NAMALWA (cell line): ENCODE data around the gene CORT.
"Not testable (repeated sequence)": the region's sequence is repeated elsewhere in the genome, so short reads cannot be mapped to it uniquely, and the experiment has no call there.

Experiments
- DNase-seq: peaks from one replicate; pipeline ENCODE4 v3.0.0-alpha.2; 2015; ENCODE audit warnings: low spot score

The CORT gene

DNA sequence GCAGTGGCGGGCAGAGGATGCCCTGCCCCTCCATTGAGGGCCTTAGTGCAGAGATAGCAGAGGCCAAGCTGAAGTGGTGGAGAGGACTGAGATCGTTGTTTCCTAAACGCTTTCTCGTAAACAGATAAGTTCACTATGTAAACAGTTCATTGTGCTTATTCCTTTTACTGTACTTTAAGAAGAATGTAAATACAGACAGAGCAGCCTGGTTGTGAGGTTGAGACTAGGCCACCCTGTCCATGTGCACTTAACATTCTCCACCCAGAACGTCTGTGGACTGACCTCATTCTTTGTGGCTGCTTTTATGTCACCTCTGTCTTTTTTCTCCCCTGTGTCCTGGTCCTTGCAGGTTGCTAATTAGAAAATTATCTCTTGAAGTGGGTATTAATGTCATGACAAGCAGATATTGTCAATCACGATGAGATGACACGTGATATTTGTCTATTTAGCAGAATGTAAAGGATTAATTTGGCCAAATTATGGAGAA lies 11.1 kb upstream of the CORT start:
- DNase-seq: no peak

DNA sequence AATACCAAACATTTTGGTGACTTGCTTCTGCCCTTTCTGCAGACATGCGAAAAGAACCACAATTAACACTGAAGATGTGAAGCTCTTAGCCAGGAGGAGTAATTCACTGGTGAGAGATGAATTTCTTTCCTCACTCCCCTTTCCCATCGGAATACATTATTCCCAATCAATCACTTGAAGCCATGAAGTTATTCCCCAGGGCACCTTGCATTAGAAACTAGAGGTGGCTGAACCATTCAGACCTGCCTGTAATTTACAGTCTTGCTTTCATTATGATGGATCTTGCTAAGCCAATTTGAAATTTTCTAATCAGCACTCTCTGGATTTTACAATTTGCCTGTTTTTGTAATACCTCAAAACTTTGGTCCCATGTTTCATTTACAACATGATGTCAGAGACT lies 9.5 kb upstream of the CORT start:
- no peak for DNase-seq

DNA sequence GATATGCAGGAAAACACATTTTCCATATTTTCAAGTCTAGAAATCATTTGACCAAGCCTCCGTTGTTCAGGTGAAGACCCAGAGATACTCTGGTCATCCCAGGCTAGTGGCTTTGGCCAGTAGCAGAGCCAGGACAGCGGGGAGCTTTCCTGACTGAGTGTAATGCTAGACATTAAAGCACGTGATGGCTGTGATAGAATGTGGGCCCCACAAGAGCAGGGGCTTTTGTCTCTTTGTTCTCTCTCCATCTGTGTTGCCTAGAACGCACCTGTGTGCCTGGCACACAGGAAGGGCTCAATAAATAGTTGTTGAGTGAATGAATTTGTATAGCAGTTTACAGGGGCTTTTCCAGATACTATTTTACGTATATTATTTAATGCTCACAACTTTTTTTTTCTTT lies 9.0 kb upstream of the CORT start:
- DNase-seq: no peak

GRCh38 chr1:10444248-10444647 lies 5.6 kb upstream of the CORT start:
- no peak for DNase-seq

GRCh38 chr1:10444795-10445397 lies 4.9 kb upstream of the CORT start:
- DNase-seq: no peak

GRCh38 chr1:10446790-10447422 lies 2.9 kb upstream of the CORT start:
- DNase-seq: no peak

DNA sequence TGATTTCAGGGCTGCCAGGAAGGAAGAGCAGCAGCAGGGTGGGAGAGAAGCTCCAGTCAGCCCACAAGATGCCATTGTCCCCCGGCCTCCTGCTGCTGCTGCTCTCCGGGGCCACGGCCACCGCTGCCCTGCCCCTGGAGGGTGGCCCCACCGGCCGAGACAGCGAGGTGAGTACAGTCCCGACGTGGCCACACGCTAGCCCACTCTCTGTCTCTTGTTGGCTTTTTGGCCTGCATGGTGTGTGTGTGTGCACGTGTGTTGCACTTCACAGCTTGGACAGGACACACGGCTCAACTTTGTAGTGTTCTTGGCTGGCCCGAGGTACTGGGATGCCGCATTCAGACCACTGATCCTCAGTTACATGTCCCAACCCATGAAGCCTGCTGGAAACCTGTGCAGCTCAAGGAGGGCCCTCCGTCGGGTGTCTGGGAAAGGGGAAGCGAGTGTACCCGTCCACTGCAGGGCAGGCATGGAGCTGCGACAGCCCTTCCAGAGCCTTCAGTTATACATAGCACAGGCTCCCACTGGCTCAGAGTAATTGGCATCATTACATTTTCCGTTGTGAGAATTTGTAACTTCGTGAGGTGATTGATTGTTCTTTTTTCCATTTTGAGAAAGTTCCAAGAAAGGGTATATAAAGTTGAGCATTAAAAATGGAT lies 454 bp downstream of the CORT start:
- DNase-seq: no peak

DNA sequence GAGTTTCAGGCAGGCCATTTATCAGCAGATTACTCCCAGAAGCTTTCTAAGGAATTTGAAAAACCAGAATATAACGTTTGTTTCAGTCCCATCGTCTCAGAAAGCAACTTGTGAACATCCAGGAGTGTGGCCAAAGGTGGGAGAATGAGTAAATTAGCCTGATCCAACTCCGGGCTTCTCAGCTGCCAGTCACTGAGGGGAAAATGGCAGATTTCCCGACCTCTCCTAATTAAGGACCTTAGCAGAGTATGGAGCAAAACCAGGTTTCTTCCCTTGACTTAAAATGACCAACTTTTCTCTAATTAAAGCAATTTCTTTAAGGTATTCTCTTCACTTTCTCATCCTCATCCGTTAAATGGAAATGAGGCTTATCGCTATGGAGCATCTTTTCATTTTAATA lies 1.0 kb downstream of the CORT start:
- no peak for DNase-seq

- DNase-seq: no peak
Observed at GRCh38 chr1:10451287-10451686, 1.5 kb downstream of the CORT start.

- DNase-seq: no peak
Observed at GRCh38 chr1:10456048-10456447, 6.2 kb downstream of the CORT start.

DNA sequence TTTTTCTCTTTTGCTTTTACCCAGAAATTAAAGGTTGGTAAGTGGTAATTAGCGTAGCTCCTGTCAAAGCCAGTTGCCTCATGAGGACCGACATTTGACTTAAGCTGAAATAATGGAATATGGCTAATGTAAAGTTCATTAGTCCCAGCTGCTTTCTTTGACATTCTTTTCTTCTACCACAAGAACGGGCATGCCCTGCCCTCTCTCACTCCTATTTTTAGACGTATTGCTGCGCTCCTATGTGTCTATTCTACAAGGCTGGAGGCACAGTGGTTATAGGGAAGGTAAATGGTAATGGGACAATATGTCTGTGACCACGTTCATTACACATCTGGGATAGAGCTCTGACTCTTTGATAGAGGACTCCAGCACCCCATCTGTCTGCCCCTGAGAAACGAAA lies 6.8 kb downstream of the CORT start:
- no peak for DNase-seq

- DNase-seq: not testable (repeated sequence)
Observed at GRCh38 chr1:10457462-10457861, 7.6 kb downstream of the CORT start.

GRCh38 chr1:10457875-10458274 lies 8.0 kb downstream of the CORT start:
- no peak for DNase-seq

GRCh38 chr1:10459184-10459583 lies 9.4 kb downstream of the CORT start:
- no peak for DNase-seq

GRCh38 chr1:10467078-10467477 lies 17.2 kb downstream of the CORT start:
- no peak for DNase-seq

DNA sequence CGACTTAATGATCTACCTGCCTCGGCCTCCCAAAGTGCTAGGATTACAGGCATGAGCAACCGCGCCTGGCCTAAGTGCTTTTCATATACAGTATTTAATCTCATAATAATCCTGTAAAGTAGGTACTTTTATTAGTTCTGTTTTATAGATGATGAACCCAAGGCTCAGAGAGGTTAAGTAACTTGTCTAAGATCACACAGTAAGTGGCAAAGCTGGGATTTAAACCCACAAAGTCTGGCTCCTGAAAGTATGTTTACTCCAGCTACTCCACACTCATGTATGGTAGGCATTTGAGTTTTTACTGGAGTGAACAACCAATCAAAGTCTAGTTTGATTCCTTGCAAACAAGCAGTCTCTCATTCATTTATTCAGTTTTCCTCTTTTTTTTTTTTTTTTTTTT lies 20.2 kb downstream of the CORT start:
- no peak for DNase-seq

DNA sequence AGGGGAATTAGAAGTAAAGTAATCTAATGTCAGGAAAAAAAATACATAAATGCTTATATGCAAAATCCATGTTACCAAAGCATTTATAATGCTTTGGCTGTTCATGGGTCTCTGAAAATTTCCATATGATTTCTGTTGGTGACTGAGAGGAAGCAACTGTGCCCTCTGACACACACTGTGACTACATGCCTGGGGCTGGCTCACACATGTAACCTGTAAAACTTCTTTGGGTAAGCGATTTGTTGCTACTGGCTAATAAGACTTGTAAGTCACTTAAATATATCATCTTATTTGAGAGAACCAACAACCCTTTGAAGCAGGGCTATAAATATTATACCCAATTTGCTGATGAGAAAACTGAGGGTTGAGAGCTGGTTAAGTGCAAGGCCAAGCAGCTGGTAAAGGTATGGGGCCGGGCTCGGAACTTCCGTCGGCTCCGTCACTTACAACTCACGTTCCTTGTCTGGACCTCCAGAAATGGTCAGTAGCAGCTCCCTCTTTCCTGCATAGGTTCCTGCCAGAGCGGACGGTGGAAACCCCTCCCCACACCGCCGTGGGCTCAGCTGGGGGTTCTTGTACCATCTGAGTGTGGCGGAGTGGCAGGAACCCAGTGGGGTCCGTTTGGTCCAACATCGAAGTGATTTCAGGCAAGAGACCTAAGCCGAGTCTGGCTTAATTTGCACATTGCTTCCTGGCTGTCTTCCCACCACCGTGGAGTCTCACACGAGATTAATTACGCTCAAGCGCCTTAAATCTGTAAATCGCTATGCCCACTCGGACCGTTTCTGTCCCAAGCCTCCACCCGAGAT lies 21.8 kb downstream of the CORT start:
- DNase-seq: peak; percentile 39

DNA sequence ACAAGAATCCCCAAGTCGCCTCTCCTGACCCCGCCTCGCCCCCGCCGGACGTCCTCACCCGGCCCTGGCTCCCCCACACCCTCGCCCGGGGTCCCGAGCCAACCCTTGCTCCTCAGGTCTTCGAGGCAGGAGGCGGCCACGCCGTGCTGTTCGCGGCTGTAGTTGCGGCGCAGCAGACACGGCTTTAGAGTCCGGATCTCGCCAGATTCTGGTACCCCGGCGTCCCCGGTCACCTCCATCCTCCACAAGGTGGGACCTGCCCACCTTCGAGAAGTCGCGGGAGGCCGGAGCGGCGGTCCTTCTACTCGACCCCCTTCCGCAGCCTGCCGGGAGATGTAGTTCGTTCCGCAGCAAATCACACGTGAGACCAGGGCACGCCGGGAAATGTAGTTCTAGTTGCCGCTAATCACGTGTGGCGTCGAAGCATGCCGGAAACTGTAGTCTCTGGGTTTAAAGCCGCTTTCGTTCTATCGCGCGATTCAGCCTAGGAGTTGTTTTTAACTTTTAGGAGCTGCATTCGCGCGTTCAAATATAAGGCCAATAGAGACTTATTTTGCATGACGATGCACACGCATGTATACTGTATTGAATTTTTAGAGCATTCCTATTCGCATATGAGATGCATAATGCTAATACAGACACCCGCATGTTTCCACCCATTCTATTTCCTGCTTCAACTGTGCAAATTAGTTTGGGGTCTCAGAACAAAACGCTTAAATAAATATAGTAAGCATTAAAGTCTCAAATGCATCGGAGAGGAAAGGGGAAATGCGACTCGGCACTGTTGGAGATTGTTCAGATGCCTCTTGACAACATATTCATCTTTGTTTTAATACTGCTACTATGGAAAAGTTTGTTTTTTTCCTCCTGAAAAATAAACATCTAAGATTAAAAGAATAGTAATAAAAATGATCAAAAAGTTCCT lies 22.7 kb downstream of the CORT start, which contains the start of gene DFFA:
TSS of gene DFFA (minus strand) at position 310 of the 925 bp plus-strand sequence. CDS start at position 239, 71 bp downstream.
- peak; percentile 100 for DNase-seq

DNA sequence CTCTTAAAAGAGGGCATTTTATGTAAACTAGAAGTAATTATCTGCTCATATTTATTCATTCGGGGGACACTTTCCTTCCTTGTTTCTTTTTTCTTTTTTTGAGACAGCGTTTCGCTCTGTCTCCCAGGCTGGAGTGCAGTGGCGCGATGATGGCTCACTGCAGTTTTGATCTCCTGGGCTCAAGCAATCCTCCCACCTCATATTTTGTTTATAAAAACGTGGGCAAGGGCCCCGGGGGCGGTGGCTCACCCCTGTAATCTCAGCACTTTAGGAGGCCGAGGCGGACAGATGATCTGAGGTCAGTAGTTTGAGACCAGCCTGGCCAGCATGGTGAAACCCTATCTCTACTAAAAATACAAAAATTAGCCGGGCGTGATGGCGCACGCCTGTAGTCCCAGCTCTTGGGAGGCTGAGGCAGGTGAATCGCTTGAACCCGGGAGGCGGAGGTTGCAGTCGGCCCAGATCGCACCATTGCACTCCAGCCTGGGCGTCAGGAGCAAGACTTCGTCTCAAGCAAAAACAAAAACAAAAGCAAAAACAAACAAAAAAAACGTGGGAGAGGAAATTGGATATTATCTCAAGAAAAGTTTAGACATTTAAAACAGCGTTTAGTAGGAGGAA lies 23.4 kb downstream of the CORT start:
- DNase-seq: peak; percentile 74

DNA sequence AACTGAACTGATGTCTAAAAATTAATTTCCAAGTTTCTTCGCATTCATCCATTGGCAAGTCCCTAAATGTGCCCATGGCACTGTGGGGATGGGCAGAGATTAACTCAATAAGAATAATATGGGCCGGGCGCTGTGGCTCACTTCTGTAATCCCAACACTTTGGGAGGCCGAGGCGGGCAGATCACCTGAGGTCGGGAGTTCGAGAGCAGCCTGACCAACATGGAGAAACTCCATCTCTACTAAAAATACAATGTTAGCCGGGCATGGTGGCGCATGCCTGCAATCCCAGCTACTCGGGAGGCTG lies 24.4 kb downstream of the CORT start:
- DNase-seq: not testable (repeated sequence)
